Measurements from ENCODE around the gene RFX8.

DNA sequence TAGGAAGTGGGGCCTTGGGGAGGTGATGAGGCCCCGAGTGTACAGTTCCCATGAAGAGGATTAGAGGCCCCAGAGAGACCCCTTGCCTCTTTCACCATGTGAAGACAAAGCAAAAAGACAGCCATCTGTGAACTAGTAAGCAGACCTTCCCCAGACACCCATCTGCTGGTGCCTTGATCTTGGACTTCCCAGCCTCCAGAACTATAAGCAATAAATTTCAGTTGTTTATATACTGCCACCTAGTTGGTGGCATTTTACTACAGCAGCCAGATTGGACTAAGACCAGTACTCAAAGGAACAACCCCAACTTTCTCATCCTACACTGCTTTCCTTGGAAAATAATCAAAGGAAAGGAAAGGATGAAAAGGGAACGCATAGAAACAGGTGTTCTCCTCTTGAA is 59.7 kb downstream of the RFX8 start:
- TF ChIP-seq EZH2 (IDR thresholded peaks at IDR 0.05; ENCODE audit: low read length, unreplicated experiment) = no peak
- TF ChIP-seq, protein P1, sequence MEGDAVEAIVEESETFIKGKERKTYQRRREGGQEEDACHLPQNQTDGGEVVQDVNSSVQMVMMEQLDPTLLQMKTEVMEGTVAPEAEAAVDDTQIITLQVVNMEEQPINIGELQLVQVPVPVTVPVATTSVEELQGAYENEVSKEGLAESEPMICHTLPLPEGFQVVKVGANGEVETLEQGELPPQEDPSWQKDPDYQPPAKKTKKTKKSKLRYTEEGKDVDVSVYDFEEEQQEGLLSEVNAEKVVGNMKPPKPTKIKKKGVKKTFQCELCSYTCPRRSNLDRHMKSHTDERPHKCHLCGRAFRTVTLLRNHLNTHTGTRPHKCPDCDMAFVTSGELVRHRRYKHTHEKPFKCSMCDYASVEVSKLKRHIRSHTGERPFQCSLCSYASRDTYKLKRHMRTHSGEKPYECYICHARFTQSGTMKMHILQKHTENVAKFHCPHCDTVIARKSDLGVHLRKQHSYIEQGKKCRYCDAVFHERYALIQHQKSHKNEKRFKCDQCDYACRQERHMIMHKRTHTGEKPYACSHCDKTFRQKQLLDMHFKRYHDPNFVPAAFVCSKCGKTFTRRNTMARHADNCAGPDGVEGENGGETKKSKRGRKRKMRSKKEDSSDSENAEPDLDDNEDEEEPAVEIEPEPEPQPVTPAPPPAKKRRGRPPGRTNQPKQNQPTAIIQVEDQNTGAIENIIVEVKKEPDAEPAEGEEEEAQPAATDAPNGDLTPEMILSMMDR (conservative IDR thresholded peaks at IDR 0.05; ENCODE audit: low read depth, low read length) = peak; percentile 38; the same call in 1 of the 2 replicates

Measured in PC-3 (cell line).